HK-2 (cell line): ENCODE results near the gene PSAP.
"Not testable (repeated sequence)": the region's sequence is repeated elsewhere in the genome, so short reads cannot be mapped to it uniquely, and the experiment has no call there.

Source experiments
- DNase-seq: peaks from one replicate; pipeline ENCODE4 v3.0.0-alpha.2; 2018; ENCODE audit not compliant: unreplicated experiment

PSAP gene

DNA sequence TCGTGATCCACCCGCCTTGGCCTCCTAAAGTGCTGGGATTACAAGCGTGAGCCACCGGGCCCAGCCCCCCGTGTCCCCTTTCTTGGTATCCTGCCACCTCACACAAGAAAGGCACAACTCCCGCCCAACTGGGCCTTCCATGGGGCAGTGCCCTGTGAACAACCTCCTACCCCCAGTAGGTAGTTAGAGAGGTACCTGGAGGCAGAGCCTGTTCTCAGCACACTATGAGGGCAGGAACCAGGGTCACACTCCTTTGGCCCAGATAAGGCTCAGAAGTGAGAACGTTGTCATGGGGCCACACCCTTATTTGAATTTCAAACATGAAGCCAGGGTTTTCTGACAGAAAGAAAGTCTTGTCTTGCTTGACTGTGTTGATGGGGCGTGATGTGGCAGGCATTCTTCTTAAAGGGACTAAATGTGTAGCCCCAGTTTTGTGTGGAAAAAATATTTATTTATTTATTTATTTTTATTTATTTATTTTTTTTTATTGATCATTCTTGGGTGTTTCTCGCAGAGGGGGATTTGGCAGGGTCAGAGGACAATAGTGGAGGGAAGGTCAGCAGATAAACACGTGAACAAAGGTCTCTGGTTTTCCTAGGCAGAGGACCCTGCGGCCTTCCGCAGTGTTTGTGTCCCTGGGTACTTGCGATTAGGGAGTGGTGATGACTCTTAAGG, 23.8 kb upstream of the PSAP start:
- not testable (repeated sequence) for DNase-seq

DNA sequence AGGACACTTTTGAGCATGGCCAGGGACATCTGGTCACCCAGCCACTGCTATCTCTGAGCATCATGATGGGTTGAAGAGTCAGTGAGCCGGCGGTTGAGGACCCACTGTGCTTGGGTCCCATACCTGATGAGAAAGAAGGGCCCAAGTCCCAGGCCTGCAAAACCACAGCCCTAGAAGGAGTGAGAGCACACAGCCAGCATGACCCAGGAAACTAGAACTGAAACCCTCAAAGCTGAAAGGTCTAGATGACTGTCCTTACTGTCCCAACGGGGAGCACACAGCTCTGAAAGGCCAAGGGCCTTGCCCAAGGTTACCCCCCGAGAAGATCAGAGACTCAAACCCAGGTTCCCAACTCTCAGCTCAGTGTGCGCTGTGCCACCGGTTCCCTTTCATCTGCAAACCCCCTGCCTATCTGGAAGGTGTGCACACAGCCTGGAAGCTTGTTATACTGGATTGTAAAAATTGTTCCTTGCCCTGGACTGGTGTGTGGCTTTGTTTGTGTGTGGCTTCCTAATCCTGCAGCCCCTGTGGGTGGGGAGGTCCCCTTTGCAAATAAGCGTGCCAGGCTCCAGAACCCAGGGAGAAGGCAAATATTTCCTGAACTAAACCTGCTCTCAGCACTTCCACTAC, 22.6 kb upstream of the PSAP start:
- DNase-seq = no peak

DNA sequence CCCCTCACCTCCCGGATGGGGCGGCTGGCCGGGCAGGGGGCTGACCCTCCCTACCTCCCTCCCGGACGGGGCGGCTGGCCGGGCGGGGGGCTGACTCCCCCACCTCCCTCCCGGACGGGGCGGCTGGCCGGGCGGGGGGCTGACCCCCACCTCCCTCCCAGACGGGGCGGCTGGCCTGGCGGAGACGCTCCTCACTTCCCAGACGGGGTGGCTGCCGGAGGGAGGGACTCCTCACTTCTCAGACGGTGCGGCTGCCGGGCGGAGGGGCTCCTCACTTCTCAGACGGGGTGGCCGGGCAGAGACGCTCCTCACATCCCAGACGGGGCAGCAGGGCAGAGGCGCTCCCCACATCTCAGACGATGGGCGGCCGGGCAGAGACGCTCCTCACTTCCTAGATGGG, 18.6 kb upstream of the PSAP start:
- not testable (repeated sequence) for DNase-seq

DNA sequence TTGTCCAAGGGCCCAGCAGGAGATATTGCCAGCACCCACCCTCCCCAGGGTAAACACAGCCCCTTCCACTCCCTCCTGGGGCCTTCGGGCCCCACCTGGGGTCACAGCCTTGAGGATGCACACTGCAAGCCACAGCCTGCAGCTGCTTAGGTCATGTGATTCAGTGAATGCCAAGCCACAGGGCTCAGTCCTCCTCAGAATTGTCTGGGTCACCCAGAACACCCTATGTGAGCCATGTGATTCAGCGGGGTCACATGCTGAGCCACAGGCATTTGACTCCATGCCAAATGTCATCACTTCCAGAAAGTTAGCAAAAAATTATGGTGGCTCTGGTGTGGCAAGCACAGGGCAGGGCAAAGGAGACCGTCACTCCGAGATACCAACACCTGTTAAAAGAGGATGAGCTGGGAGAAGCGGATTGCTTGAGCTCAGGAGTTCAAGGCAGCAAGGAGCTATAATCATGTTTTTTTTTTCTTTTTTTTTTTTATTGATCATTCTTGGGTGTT, 17.2 kb upstream of the PSAP start:
- DNase-seq = peak; percentile 82

DNA sequence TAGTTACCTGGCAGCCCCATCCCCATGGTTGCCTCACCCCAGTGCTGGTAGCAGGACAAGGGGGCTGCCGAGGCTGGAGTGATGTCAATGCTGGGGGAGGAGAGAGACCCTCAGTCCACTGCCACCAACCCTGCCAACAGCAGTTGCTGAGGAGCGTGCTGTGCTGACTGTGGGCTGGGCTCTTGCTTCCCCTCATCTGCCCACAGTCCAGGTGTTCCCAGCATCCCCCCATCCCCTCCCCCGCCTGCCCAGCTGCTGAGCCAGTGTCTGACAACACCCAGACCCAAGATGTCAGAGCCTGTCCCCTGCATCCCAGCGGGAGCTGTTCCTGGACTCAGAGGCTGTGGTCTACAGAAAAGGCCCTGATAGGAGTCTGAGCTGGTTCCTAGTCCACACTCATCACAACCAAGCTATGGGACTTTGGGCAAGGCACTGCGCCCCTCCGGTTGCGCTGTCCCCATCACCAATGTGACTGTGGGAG, 14.6 kb upstream of the PSAP start:
- no peak for DNase-seq

DNA sequence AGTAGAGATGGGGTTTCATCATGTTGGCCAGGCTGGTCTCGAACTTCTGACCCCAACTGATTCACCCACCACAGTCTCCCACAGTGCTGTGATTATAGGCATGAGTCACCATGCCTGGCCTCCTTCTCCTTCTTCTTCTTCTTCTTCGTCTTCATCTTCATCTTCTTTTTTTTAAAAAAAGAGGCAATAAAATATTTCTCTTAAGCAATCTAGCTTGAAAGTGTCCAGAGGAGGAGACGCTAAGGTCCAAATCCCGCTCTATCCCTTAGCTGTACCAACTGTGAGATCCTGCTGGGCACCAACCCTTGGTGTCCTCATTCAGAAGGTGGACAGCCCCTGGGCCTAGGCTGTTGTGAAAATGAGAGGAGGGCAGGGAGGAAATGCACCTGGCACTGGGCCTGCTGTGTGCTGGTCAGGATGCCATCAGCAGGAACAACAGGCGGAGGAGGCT, 13.9 kb upstream of the PSAP start:
- DNase-seq = no peak

DNA sequence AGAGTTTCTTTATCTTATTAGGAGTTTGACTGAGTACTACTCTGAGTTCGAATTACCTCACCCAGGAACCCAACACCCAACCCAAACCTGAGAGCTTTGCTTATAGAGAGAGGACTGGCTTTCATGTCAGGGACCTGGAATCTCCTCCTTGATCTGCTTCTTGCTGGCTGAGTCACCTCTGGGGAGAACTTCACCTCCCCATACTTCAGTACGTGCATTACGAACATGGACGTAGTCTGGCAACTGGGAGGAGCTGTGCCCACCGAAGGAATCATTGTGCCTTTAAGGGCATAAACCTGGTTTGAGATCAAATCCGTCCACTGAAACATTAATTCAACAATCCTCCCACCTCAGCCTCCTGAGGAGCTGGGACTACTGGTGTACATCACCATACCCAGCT, 12.2 kb upstream of the PSAP start:
- no peak for DNase-seq

DNA sequence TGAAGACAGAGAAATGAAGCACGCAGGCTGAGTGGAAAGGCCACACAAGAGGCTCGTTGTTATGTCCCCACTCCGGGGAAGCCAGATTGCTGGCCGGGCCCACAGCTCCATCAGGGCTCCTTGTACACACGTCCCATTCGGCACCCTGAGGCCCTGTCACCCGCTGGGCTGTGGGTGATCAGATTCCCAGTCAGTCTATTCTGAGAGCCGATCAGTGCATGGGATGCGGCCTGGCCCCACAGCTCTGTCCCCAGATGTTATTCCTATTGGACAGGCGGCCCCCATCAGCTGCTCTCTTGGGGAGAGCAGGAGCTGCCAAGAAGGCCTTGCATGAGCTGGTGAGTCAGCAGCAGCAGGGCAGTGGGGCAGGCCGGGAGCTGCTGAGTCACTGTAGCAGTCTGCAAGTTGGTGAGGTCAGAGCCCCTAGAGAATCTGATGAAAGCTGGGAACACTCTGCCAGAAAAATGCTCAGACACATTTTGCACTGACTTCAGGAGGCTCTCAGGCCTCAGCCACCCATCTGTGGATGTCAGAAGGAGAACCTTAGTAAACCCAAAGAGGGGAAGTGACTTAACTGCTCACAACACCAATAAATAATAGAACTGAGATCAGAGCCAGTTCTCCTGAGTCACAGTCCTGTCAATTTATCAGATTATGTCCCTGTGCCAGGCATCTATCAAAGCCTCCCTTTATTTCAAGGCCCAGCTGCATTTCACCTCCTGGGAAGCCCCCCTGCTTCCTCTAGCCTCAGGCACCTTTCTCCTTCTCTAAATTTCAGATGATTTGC, 9.4 kb upstream of the PSAP start:
- DNase-seq = peak; percentile 98

DNA sequence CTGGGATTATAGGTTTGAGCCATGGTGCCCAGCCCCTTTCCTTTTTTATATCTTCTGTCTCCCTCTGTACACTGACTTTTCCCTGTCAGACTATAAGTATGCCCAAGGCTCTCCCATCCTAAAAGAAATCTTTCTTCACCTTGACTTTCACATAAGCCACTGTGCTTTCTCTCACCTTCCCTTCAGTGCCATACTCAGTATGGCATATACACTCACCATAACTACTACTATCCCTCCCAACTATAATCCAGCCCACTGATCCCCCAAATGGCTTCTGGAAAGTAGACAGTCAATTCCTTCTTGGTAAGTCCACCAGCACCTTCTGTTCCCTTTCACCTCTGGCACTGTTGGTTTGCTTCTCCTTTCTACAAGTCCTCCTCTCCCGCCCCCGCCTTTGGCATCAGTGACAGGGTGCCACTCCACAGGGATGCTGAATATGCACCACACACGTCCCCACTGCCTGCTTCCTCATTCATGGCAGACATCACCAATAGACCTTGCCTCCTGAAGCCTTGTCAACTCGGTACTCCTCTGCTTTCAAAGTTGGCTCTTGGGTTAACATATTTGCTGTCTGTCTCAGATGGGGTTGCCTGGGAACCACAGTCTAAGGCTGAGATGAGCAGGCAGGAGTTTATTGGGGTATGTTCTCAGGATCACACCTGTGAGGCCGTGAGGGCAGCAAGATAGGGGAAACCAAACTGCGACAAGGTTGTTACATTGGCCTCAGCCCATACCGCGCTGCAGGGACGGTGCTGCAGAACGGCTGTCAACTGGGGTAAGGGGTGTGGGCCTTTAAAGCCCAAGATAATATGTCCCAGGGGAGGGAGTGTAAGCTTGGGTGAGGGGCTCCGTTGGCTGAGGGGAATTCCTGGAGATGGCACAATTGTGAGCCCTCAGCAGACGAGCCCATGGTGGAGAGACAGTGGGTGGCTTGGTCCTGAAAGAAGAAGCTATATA, 7.2 kb upstream of the PSAP start:
- DNase-seq = no peak

DNA sequence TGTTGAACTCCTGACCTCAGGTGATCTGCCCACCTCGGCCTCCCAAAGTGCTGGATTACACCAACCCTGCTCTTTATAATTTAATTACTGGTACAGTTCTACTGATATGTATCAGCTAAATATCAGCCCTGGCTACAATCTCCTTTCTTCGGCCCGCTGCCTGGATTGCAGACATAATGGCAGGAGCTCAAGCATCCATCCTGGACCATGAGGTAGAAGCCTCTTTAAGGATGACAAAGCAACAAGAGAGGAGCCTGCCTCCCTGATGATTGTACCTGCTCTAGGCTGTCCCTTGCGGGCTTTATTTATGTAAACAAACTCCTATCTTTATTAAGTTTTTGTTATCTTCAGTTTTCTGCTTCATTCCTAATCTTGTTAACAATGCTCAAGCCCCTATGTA, 5.6 kb upstream of the PSAP start:
- DNase-seq = no peak

DNA sequence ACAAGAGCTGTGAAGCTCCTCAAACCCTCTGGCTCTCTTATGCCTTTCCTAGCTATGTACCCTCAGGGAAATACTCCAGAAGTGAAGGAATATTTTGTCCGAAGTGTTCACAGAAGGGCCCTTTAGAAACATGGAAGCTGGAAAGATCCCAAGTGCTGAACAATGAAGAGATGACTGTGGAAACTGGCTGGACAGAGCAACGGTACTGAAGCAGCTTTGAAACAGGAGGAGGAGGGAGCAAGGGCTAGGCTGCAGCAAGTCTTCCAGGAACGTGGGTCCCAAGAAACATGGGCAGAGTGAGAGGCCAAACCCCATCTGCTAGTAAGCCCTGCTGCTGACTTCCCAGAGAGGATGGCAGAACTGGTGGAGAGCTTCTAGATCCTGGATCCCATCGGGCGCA, 3.0 kb upstream of the PSAP start:
- DNase-seq = no peak

DNA sequence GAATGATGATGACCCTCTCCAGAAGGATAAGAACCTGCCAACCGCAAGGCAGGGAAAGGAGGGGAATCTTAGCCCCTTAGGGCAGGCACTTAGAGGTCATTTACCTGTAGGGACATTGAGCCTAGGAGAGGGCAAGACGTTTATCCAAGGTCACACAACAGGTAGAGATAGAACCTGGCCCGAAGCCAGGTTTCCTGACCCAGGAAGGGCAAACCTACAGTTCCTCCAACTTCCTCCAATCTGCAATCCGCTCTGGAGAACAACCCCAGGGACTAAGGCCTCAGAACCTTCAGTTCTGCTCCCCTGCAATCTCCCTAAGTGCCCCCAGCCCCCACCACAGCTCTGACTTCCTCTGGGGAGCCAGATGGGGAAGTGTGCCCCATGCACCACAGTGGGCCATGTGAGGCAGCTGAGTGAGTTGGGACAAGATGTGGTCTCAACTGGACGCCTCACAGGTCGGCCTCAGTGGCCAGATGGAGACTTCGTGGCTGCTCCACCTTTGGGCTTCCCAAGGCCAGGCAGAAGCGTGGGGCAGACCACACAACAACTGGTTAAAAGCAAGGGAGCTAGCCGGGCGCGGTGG, 1.4 kb upstream of the PSAP start:
- DNase-seq = no peak

DNA sequence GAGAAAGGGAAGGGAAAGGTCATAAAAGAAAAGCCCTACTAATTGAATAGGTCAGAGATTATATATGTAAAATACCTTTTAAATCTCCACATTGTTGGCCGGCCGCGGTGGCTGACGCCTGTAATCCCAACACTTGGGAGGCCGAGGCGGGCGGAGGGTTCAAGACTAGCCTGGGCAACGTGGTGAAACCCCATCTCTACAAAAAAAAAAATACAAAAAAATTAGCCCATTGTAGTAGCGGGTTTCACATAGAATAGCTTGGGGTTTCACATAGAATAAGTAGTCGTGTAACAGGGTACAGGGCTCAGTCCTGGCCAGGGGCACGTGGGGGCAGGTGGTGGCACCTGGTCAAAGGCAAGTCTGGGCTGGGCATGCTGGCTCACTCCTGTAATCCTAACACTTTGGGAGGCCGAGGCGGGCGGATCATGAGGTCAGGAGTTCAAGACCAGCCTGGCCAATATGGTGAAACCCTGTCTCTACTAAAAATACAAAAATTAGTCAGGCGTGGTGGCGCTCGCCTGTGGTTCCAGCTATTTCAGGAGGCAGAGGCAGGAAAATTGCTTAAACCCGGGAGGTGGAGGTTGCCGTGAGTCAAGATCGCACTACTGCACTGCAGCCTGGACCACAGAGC, 529 bp upstream of the PSAP start:
- DNase-seq = peak; percentile 56

DNA sequence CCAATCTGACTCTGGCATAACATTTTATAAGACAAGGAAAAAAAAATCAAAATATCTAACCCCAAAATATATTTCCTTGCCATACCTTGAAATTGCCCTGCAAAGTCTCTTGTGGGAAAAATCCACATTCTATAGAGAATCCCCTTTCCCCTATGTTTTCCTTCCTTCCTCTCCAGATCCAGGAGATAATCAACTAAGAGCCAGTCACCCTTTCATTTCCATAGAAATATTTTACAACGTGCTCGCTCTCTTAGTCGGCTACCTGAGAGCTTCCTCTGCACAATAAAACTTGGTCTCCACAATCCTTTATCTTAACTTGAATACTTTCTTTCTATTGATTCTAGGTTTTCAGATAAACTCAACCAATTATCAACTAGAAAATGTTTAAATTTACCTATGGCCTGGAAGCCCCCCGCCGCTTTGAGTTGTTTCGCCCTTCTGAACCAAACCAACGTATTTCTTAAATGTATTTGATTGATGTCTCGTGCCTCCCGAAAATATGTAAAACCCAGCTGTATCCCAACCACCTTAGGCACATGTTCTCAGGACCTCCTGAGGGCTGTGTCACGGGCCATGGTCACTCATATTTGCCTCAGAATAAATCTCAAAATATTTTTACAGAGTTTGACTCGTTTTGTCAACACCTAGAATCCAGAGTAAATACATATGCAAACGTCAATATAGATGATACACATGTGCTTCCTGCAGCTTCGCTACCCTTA, 869 bp downstream of the PSAP start:
- DNase-seq = no peak

DNA sequence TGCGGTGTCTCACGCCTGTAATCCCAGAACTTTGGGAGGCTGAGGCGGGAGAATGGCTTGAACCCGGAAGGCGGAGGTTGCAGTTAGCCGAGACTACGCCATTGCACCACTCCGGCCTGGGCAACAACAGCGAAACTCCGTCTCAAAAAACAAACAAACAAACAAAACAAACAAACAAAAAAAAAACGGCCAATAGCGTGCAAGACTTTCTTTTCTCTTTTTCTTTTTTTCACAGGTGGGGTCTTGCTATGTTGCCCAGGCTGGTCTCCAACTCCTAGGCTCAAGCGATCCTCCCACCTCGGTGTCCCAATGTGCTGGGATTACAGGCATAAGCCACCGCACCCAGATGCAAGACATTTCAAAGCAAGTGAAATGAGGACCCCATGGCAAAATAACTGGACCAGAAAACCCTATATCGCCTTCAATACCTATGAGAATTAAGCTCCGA, 1.6 kb downstream of the PSAP start:
- no peak for DNase-seq

DNA sequence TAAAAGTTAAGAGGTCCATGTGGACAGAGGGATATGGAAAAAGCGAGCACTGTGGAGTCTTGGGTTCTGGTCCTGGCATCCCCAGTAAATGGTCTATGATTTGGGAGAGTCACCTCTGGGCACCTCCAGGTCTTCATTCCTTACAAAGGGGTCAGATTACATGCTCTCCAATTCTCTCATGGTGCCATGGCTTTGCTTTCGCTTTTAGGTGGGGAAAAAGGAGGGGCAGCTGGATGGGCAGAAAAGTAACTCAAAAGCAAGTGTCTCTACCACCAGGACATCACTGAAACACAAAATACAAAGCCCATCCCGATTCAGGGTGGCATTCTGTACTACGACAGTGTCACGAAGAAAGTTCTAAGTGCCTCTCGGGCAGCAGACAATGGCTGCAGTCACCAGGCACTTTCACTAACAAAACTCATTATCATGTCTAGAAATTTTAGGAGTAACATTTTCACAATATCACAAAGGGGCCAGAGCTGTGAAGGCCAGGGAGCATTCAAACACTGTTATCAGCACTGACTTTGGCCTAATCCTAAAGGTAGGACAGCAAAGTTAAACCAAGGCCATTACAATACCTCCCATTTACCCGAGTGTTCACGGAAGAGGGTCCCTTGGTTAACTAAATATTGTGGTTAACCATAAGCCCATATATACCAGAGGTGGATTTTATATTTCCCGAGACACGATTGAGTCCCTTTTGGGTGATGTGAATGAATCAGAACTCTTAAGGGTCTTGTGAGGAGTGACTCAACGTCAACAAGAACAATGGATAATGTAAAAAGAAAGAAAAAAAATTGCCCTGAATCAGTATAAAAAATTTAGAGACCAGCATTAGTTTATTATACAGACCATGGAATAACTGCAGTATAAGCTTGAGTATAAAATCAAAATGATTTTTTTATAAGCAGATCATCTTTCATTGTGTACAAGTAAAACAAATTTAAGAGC, 2.5 kb downstream of the PSAP start:
- no peak for DNase-seq

DNA sequence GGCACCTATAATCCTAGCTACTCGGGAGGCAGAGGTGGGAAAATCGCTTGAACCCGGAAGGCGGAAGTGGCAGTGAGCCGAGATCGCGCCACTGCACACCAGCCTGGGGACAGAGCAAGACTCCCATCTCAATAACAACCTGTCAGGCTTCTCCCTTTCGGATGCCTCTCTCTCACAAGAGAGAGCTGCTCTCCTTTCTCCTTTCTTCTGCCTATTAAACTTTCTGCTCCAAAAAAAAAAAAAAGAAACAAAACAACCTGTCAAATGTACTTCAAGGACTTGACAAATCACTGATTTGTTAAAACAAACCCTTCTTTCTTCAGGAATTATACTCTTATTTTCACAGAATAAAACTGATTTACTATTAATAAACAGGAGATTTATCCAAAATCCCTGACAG, 3.6 kb downstream of the PSAP start:
- no peak for DNase-seq

DNA sequence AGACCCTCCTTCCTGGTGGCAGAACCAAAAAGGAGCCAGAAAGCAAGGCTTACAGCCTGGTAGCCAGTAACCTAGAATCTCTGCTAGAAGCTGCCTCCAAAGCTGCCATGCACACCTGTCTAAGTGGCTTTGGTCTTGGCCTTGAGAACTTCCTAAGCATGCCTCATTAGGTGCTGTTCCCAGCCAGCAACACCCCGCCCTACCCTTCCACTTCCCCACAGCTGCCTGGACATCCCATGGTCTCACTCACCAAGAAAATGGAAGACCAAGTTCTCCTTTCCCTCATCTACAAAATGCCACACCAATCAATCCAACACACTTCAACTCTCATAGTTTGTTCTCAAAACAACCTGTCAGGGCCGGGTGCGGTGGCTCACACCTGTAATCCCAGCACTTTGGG, 4.2 kb downstream of the PSAP start:
- DNase-seq = no peak
